ENCODE measurements around the gene RHO. TPM values are rescaled to one million over a fixed set of nuclear protein-coding genes. Genes with fewer than 3 reads are reported as not detected.

Gene RHO
- total RNA-seq, 3 donors from 2014 or later (not counting 1 experiment from before 2014, with no cell fraction given) = not detected

- H3K36me3 Mint-ChIP-seq = no peaks in the 10 kb centered on the region
- intact Hi-C loops (cut with micrococcal nuclease) = no loop called here
- H3K27me3 ChIP-seq (ENCODE audit: control insufficient read depth, insufficient read depth, low read length) = no peaks in the 10 kb centered on the region
- H3K27ac Mint-ChIP-seq = no peak overlapping the region
- H3K36me3 ChIP-seq (ENCODE audit: control insufficient read depth, insufficient read depth, low read length) = no peaks in the 10 kb centered on the region
- no peak overlapping the region for H3K4me3 ChIP-seq (ENCODE audit: low read length)
- H3K4me1 ChIP-seq (ENCODE audit: control insufficient read depth, insufficient read depth, low read length) = no peaks in the 10 kb centered on the region
- ATAC-seq (no peak), DNase-seq (no peak)
- TF ChIP-seq CTCF (IDR thresholded peaks at IDR 0.05) = no peak
- 94% methylated on average over 8 of the region's 8 CpGs for WGBS (ENCODE audit: insufficient coverage)
- H3K4me3 Mint-ChIP-seq = no peak overlapping the region
- no peaks in the 10 kb centered on the region for H3K9me3 Mint-ChIP-seq
- no peaks in the 10 kb centered on the region for H3K9me3 ChIP-seq (ENCODE audit: control insufficient read depth, insufficient read depth, low read length)
- peaks cover 0 to 4% of the 10 kb centered on the region in 2 donors for H3K4me1 Mint-ChIP-seq
- H3K27ac ChIP-seq (ENCODE audit: low read length) = no peak overlapping the region
- H3K27me3 Mint-ChIP-seq (ENCODE audit: low read depth in 2 of 2) = no peaks in the 10 kb centered on the region
Observed at GRCh38 chr3:129539206-129539605, 10.8 kb downstream of the RHO start.

DNA sequence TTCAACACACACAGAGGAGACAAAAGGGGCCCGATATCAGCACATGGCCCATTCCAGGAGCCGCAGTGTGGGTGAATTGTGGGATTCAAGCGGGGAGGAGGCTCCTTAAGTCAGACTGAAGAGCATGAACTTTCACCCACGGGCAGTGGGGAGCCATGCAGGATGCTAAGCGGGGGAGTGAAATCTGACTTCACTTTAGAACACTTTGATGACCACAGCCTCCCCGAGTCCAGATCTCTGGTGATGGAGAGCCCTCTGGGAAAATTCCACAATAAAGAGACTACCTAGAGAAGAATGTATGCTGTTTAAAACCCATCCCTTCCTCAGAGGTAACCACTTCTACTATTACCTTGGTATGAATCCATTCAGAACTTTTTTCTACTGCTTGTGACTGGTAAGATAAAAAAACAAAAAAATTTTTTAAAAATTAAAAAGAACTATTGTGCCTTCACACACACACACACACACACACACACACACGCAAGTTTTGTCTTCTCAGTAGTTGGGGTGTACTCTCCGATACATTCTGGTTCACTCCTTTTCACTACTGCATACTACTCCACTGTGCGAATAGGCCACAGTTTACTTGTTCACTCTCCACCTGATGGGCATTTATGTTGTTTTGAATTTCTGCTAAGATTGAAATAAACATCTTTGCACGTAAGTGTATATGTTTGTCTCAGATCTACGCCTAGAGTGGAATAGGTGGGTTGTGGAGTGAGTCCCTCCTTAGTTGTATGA is 12.5 kb downstream of the RHO start:
- WGBS (ENCODE audit: insufficient coverage) = 85% methylated on average over 8 of the region's 11 CpGs
- Histone ChIP-seq H3K27ac (ENCODE audit: low read length) (no peak overlapping the region), H3K4me3 (ENCODE audit: low read length) (no peak overlapping the region), H3K36me3 (ENCODE audit: control insufficient read depth, insufficient read depth, low read length) (no peaks in the 10 kb centered on the region), H3K9me3 (ENCODE audit: control insufficient read depth, insufficient read depth, low read length) (no peaks in the 10 kb centered on the region), H3K27me3 (ENCODE audit: control insufficient read depth, insufficient read depth, low read length) (no peaks in the 10 kb centered on the region), H3K4me1 (ENCODE audit: control insufficient read depth, insufficient read depth, low read length) (no peaks in the 10 kb centered on the region)
- DNase-seq (no peak), ATAC-seq (no peak)
- Mint-ChIP-seq H3K4me3 (no peak overlapping the region), H3K4me1 (peaks cover 0 to 4% of the 10 kb centered on the region in 2 donors), H3K36me3 (no peaks in the 10 kb centered on the region), H3K27ac (no peak overlapping the region), H3K9me3 (no peaks in the 10 kb centered on the region), H3K27me3 (ENCODE audit: low read depth in 2 of 2) (no peaks in the 10 kb centered on the region)
- TF ChIP-seq CTCF (IDR thresholded peaks at IDR 0.05) = no peak
- intact Hi-C loops (cut with micrococcal nuclease) = no loop called here

GRCh38 chr3:129542747-129543146 is 14.3 kb downstream of the RHO start:
- DNase-seq (no peak), ATAC-seq (no peak)
- Mint-ChIP-seq H3K36me3 (no peaks in the 10 kb centered on the region), H3K27ac (no peak overlapping the region), H3K9me3 (no peaks in the 10 kb centered on the region), H3K4me1 (peaks cover 0 to 4% of the 10 kb centered on the region in 2 donors), H3K27me3 (ENCODE audit: low read depth in 2 of 2) (no peaks in the 10 kb centered on the region), H3K4me3 (no peak overlapping the region)
- H3K27me3 ChIP-seq (ENCODE audit: control insufficient read depth, insufficient read depth, low read length) = no peaks in the 10 kb centered on the region
- WGBS (ENCODE audit: insufficient coverage) = 92% methylated on average over 5 of the region's 5 CpGs
- H3K27ac ChIP-seq (ENCODE audit: low read length) = no peak overlapping the region
- no peak overlapping the region for H3K4me3 ChIP-seq (ENCODE audit: low read length)
- H3K36me3 ChIP-seq (ENCODE audit: control insufficient read depth, insufficient read depth, low read length) = no peaks in the 10 kb centered on the region
- no peak for TF ChIP-seq CTCF (IDR thresholded peaks at IDR 0.05)
- intact Hi-C loops (cut with micrococcal nuclease) = no loop called here
- H3K4me1 ChIP-seq (ENCODE audit: control insufficient read depth, insufficient read depth, low read length) = no peaks in the 10 kb centered on the region
- H3K9me3 ChIP-seq (ENCODE audit: control insufficient read depth, insufficient read depth, low read length) = no peaks in the 10 kb centered on the region

Data from natural killer cell (primary cell).